Neural cell (in vitro differentiated cells): Measurements from ENCODE around the gene ATP11A. TPM values are rescaled to one million over a fixed set of nuclear protein-coding genes. Genes with fewer than 3 reads are reported as not detected.

Experiments used
- H2AFZ ChIP-seq: fragments of 200-600, 300-800 bp; sonication (generic), shearing (Covaris generic); 2 replicates; pipeline ENCODE4 v1.6.0; 2014; ENCODE audit warnings: low read depth, mild to moderate bottlenecking, antibody characterized with exemption, low read length, moderate library complexity
- H3F3A ChIP-seq: fragments of 200-600 bp; shearing (Covaris generic); 2 replicates; pipeline ENCODE4 v1.6.1; 2016; ENCODE audit warnings: mild to moderate bottlenecking, moderate library complexity, mixed read lengths, antibody characterized with exemption, low read length; ENCODE audit not compliant: insufficient read depth, poor library complexity, severe bottlenecking
- H3K27ac ChIP-seq: fragments of 200-600, 300-800 bp; sonication (generic), shearing (Covaris generic); 2 replicates; pipeline ENCODE4 v1.5.1; 2014; ENCODE audit warnings: mild to moderate bottlenecking, low read length, moderate library complexity
- H3K27me3 ChIP-seq: fragments of 300-800, 200-600 bp; sonication (generic), shearing (Covaris generic); 2 replicates; pipeline ENCODE4 v1.6.0; 2014; ENCODE audit warnings: mild to moderate bottlenecking, low read depth, low read length, moderate library complexity; ENCODE audit not compliant: insufficient read depth
- H3K36me3 ChIP-seq: fragments of 300-800, 200-600 bp; sonication (generic), shearing (Covaris generic); 2 replicates; pipeline ENCODE4 v1.5.1; 2014; ENCODE audit warnings: mild to moderate bottlenecking, antibody characterized with exemption, low read length, moderate library complexity; ENCODE audit not compliant: insufficient read depth
- H3K4me2 ChIP-seq: fragments of 300-800, 200-600 bp; sonication (generic), shearing (Covaris generic); 2 replicates; pipeline ENCODE4 v1.6.0; 2014; ENCODE audit warnings: mild to moderate bottlenecking, low read length
- H3K4me3 ChIP-seq: fragments of 300-800, 200-600 bp; sonication (generic), shearing (Covaris generic); 2 replicates; pipeline ENCODE4 v1.5.1; 2014; ENCODE audit warnings: mild to moderate bottlenecking, low read length, moderate library complexity
- H3K79me2 ChIP-seq: fragments of 200-600 bp; shearing (Covaris generic); replicated peaks from 2 replicates; pipeline ENCODE4 v1.6.0; 2014; ENCODE audit warnings: mild to moderate bottlenecking, low read length, moderate library complexity; ENCODE audit not compliant: insufficient read depth
- H3K9ac ChIP-seq: fragments of 300-800, 200-600 bp; sonication (generic), shearing (Covaris generic); 2 replicates; pipeline ENCODE4 v1.6.1; 2016; ENCODE audit warnings: mild to moderate bottlenecking, low read length, mixed read lengths
- H3K9me2 ChIP-seq: fragments of 200-600 bp; shearing (Covaris generic); 2 replicates; pipeline ENCODE4 v1.6.1; 2016; ENCODE audit warnings: mild to moderate bottlenecking, low read length, mixed read lengths; ENCODE audit not compliant: insufficient read depth
- H3K9me3 ChIP-seq: fragments of 200-600, 300-800 bp; sonication (generic), shearing (Covaris generic); 2 replicates; pipeline ENCODE4 v1.6.1; 2016; ENCODE audit warnings: mild to moderate bottlenecking, mixed run types, low read length, moderate library complexity, mixed read lengths
- H4K20me1 ChIP-seq: fragments of 200-600 bp; shearing (Covaris generic); 2 replicates; pipeline ENCODE4 v1.6.1; 2016; ENCODE audit warnings: mild to moderate bottlenecking, mixed run types; ENCODE audit not compliant: insufficient read depth
- CTCF ChIP-seq: fragments of 450-650 bp; IDR thresholded peaks from 2 replicates; pipeline ENCODE4 v1.5.1; 2014; ENCODE audit warnings: antibody characterized with exemption, mild to moderate bottlenecking, moderate library complexity; ENCODE audit not compliant: poor library complexity, severe bottlenecking
- EP300 ChIP-seq: fragments of 450-650 bp; conservative IDR thresholded peaks from 2 replicates; pipeline ENCODE4 v1.6.1; 2014; ENCODE audit warnings: antibody characterized with exemption, mild to moderate bottlenecking, moderate library complexity; ENCODE audit not compliant: poor library complexity, severe bottlenecking
- EZH2 ChIP-seq: fragments of 200-600, 300-800 bp; shearing (Covaris generic), sonication (generic); IDR thresholded peaks from 2 replicates; pipeline ENCODE4 v1.6.1; 2014; ENCODE audit warnings: antibody characterized with exemption, low read length, borderline replicate concordance, mild to moderate bottlenecking; ENCODE audit not compliant: insufficient read depth, poor library complexity, severe bottlenecking
- MXI1 ChIP-seq: fragments of 450-650 bp; conservative IDR thresholded peaks from 2 replicates; pipeline ENCODE4 v1.6.1; 2014; ENCODE audit warnings: antibody characterized with exemption, mild to moderate bottlenecking; ENCODE audit not compliant: poor library complexity, severe bottlenecking
- POLR2AphosphoS5 ChIP-seq: IDR thresholded peaks from 2 replicates; pipeline ENCODE4 v1.6.1; 2012
- RAD21 ChIP-seq: fragments of 450-650 bp; conservative IDR thresholded peaks from 2 replicates; pipeline ENCODE4 v1.6.1; 2014; ENCODE audit warnings: antibody characterized with exemption, mild to moderate bottlenecking, moderate library complexity
- REST ChIP-seq: IDR thresholded peaks from 2 replicates; pipeline ENCODE4 v1.6.1; 2012; ENCODE audit warnings: borderline replicate concordance
- SMC3 ChIP-seq: fragments of 450-650 bp; conservative IDR thresholded peaks from 2 replicates; pipeline ENCODE4 v1.6.1; 2014; ENCODE audit warnings: antibody characterized with exemption, mild to moderate bottlenecking, moderate library complexity; ENCODE audit not compliant: poor library complexity
- TAF1 ChIP-seq: IDR thresholded peaks from 2 replicates; pipeline ENCODE4 v1.6.1; 2012; ENCODE audit warnings: low read depth
- polyA plus RNA-seq: library from polyadenylated mRNA; depleted of rRNA; stranded (reverse); fragments of >200 nt; gene quantifications from 2 replicates; pipeline ENCODE4 v1.2.3, GENCODE V29; 2014

The ATP11A gene
- polyA plus RNA-seq, 1 donor from 2014 or later, result 3.0 TPM

- Histone ChIP-seq H3K9ac (no peak overlapping the region), H3K4me2 (no peak overlapping the region), H3K9me2 (no peaks in the 10 kb centered on the region), H3K27me3 (no peaks in the 10 kb centered on the region), H3K36me3 (no peaks in the 10 kb centered on the region), H3F3A (no peaks in the 10 kb centered on the region), H3K79me2 (no peaks in the 10 kb centered on the region), H3K27ac (no peak overlapping the region), H3K9me3 (no peaks in the 10 kb centered on the region), H4K20me1 (no peaks in the 10 kb centered on the region), H3K4me3 (no peak overlapping the region), H2AFZ (no peak overlapping the region)
- TF ChIP-seq MXI1 (no peak), EP300 (no peak), SMC3 (no peak), POLR2AphosphoS5 (no peak), TAF1 (no peak), CTCF (no peak), RAD21 (no peak), EZH2 (no peak), REST (no peak)
These were observed 74.2 kb downstream of the ATP11A start for GRCh38 chr13:112764028-112764427.

GRCh38 chr13:112764864-112765561, 75.2 kb downstream of the ATP11A start:
- Histone ChIP-seq H3K27me3 (no peaks in the 10 kb centered on the region), H3K4me3 (no peak overlapping the region), H3K9me3 (no peaks in the 10 kb centered on the region), H3F3A (no peaks in the 10 kb centered on the region), H3K36me3 (no peaks in the 10 kb centered on the region), H3K9ac (no peak overlapping the region), H3K27ac (no peak overlapping the region), H4K20me1 (no peaks in the 10 kb centered on the region), H3K9me2 (no peaks in the 10 kb centered on the region), H3K79me2 (no peaks in the 10 kb centered on the region), H2AFZ (no peak overlapping the region), H3K4me2 (no peak overlapping the region)
- no peak for TF ChIP-seq TAF1
- no peak for TF ChIP-seq EZH2
- TF ChIP-seq POLR2AphosphoS5, result no peak
- no peak for TF ChIP-seq MXI1
- no peak for TF ChIP-seq SMC3
- TF ChIP-seq CTCF, result no peak
- no peak for TF ChIP-seq REST
- no peak for TF ChIP-seq RAD21
- TF ChIP-seq EP300, result no peak
